ENCODE results near the gene FHOD3. TPM values are rescaled to one million over a fixed set of nuclear protein-coding genes. Genes with fewer than 3 reads are reported as not detected.

Gene FHOD3
- total and polyA plus RNA-seq, 7 donors: 5.4 to 98.2 (median 20.2) TPM

DNA sequence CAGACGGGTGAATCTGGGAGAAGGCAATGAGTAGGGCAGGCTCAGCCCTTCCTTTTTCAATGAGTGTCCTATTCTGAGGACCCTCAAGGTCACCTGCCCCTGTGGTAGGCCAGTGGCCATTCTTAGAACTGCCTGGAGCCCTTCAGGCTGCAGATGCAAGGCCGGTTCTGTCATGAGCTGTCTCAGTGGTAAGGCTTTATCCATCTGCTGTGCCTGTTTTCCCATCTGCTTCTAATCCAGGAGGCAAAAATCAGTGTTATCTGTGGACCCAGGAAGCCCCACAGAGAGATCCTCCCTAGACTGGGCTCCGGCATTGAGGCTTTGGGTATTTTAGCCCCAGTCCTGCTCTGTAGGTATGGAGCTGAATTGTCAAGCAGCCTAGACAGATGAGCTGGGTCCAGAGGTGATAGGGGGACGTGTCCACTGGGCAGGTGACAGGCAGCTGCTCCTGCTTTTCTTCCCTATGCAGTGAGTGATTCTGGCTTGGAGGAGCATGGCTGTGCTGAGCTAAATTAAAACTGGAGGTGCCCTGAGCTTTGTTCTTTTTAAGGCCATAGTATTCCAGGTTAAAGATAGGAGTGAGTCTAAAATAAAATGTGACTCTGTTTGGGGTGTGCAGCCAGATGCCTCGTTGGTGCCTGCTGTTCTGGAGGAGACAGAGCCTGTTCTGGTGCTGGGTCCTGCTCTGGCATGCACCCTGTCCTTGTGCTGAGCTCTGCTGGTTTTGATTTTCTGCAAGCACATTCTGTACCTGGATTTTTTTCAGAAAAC lies 92.5 kb downstream of the FHOD3 start:
- Histone ChIP-seq H3K27ac (peak overlapping the region; percentile 87), H3K27me3 (ENCODE audit: insufficient read depth in 3 of 3, low read length in 2 of 3) (no peaks in the 10 kb centered on the region), H3K9me3 (no peaks in the 10 kb centered on the region), H3K4me3 (no peak overlapping the region), H3K36me3 (ENCODE audit: insufficient read depth in 1 of 2, low read depth in 1 of 2) (no peaks in the 10 kb centered on the region), H3K4me1 (peaks cover 38% of the 10 kb centered on the region)
- TF ChIP-seq, protein P1, sequence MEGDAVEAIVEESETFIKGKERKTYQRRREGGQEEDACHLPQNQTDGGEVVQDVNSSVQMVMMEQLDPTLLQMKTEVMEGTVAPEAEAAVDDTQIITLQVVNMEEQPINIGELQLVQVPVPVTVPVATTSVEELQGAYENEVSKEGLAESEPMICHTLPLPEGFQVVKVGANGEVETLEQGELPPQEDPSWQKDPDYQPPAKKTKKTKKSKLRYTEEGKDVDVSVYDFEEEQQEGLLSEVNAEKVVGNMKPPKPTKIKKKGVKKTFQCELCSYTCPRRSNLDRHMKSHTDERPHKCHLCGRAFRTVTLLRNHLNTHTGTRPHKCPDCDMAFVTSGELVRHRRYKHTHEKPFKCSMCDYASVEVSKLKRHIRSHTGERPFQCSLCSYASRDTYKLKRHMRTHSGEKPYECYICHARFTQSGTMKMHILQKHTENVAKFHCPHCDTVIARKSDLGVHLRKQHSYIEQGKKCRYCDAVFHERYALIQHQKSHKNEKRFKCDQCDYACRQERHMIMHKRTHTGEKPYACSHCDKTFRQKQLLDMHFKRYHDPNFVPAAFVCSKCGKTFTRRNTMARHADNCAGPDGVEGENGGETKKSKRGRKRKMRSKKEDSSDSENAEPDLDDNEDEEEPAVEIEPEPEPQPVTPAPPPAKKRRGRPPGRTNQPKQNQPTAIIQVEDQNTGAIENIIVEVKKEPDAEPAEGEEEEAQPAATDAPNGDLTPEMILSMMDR (IDR thresholded peaks at IDR 0.05): no peak
- intact Hi-C loops (cut with DNase I): loop anchor here in 1 of 2 donors (5.0 kb wide), 1 partner anchor 88 kb away; no protein-coding TSS in a partner anchor
- peak in 1 of 2 donors; percentile 68 for DNase-seq
- ATAC-seq: peak; percentile 57 to 74 (median 66)
- 31 to 47% (median 45%) methylated on average over 5 of the region's 5 CpGs for WGBS, 3 donors

GRCh38 chr18:36391426-36392145 lies 94.1 kb downstream of the FHOD3 start:
- TF ChIP-seq, protein P1 (IDR thresholded peaks at IDR 0.05): no peak
- peak; percentile 28 to 46 (median 42) for ATAC-seq
- Histone ChIP-seq H3K4me3 (no peak overlapping the region), H3K27me3 (ENCODE audit: insufficient read depth in 3 of 3, low read length in 2 of 3) (no peaks in the 10 kb centered on the region), H3K27ac (peak overlapping the region; percentile 87), H3K4me1 (peaks cover 37% of the 10 kb centered on the region), H3K36me3 (ENCODE audit: insufficient read depth in 1 of 2, low read depth in 1 of 2) (no peaks in the 10 kb centered on the region), H3K9me3 (peaks cover 8% of the 10 kb centered on the region)
- WGBS, 3 donors: 28 to 67% (median 39%) methylated on average over 7 of the region's 7 CpGs
- DNase-seq: no peak
- intact Hi-C loops (cut with DNase I): loop anchor here in 1 of 2 donors (5.0 kb wide), 1 partner anchor 89 kb away; no protein-coding TSS in a partner anchor

DNA sequence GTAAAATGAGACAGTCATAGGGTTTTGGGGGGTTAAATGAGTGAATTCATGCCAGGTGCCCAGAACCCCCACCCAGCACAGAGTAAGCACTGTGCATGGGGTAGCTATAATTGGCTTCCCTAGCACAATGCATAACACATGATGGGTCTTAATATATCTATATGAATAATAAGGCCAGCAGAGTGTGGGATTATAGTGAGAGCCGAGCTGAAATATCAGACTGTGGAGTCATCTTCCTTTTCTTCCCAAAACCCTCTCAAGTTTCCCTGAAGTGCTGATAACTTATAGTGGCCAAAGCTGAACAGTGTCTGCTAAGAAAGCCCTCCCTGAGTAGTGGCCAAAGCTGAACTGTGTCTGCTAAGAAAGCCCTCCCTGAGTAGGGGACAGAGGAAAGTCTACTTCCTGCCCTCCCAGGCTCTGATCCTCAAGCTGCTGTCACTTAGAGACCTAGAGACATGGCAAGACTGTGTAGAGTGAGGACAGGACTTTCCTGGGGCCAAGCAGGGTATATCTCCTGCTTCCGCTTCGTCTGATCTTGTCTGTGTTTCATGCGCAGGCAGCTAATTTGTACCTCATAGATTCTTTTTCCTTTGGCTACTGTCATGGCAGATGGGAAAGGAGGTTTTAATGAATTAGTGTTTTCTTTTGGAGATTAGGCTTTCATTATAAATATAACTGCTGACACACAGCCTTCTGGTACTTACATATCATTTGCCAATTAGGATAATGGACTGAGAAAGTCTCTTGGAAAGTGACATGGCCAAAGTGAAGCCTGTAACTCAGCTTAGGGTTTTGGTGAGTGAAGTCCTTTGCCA lies 94.9 kb downstream of the FHOD3 start:
- intact Hi-C loops (cut with DNase I): loop anchor here in 1 of 2 donors (5.0 kb wide), 1 partner anchor 90 kb away; no protein-coding TSS in a partner anchor
- ATAC-seq: peak; percentile 81 to 86 (median 82)

GRCh38 chr18:36392979-36393287 lies 95.4 kb downstream of the FHOD3 start:
- Histone ChIP-seq H3K4me3 (peak overlapping the region; percentile 2), H3K4me1 (peaks cover 36% of the 10 kb centered on the region), H3K36me3 (ENCODE audit: insufficient read depth in 1 of 2, low read depth in 1 of 2) (no peaks in the 10 kb centered on the region), H3K27ac (peak overlapping the region; percentile 87), H3K9me3 (peaks cover 8% of the 10 kb centered on the region), H3K27me3 (ENCODE audit: insufficient read depth in 3 of 3, low read length in 2 of 3) (no peaks in the 10 kb centered on the region)
- no peak for DNase-seq
- 29 to 51% (median 30%) methylated on average over 3 of the region's 3 CpGs for WGBS, 3 donors
- intact Hi-C loops (cut with DNase I): loop anchor here in 1 of 2 donors (5.0 kb wide), 1 partner anchor 91 kb away; no protein-coding TSS in a partner anchor
- TF ChIP-seq, protein P1 (IDR thresholded peaks at IDR 0.05): no peak
- ATAC-seq: peak; percentile 17 to 62 (median 50)

More for the DNA sequence above, 94.9 kb downstream of the FHOD3 start:
- WGBS, 3 donors: 35 to 55% (median 37%) methylated on average over 4 of the region's 4 CpGs
- TF ChIP-seq, protein P1 (IDR thresholded peaks at IDR 0.05): no peak
- no peak for DNase-seq
- Histone ChIP-seq H3K27me3 (ENCODE audit: insufficient read depth in 3 of 3, low read length in 2 of 3) (no peaks in the 10 kb centered on the region), H3K9me3 (peaks cover 8% of the 10 kb centered on the region), H3K36me3 (ENCODE audit: insufficient read depth in 1 of 2, low read depth in 1 of 2) (no peaks in the 10 kb centered on the region), H3K4me3 (peak overlapping the region; percentile 2), H3K27ac (peak overlapping the region; percentile 87), H3K4me1 (peaks cover 40% of the 10 kb centered on the region)
